Tibial nerve (tissue), 4 donors: Measurements from ENCODE around the gene FOXP4. TPM values are rescaled to one million over a fixed set of nuclear protein-coding genes. Genes with fewer than 3 reads are reported as not detected.

Source experiments
- DNase-seq, 2 donors: peaks; one replicate each; pipeline ENCODE4 v3.0.0-alpha.2; 2019; ENCODE audit warnings: low spot score in 2 of 2
- H3K27ac ChIP-seq, 4 donors: fragments of 200-600 bp; sonication (generic) in 3 of 4; one replicate each; pipeline ENCODE4 v1.5.1; 2017 to 2019; ENCODE audit warnings: mild to moderate bottlenecking in 1 of 4
- H3K27me3 ChIP-seq, 2 donors: fragments of 200-600 bp; sonication (generic) in 1 of 2; one replicate each; pipeline versions ENCODE4 v1.5.1 to v1.6.0; 2017 to 2019
- H3K36me3 ChIP-seq, 3 donors: fragments of 200-600 bp; sonication (generic); one replicate each; pipeline ENCODE4 v1.5.1; 2018 to 2019
- H3K4me1 ChIP-seq, 4 donors: fragments of 200-600 bp; sonication (generic) in 3 of 4; one replicate each; pipeline ENCODE4 v1.5.1; 2017 to 2019
- H3K4me3 ChIP-seq, 4 donors: fragments of 200-600 bp; sonication (generic) in 3 of 4; one replicate each; pipeline ENCODE4 v1.5.1; 2017 to 2019; ENCODE audit warnings: mild to moderate bottlenecking in 1 of 4, moderate library complexity in 1 of 4
- H3K9me3 ChIP-seq, 4 donors: fragments of 200-600 bp; sonication (generic) in 3 of 4; one replicate each; pipeline ENCODE4 v1.5.1; 2017 to 2019
- CTCF ChIP-seq, 5 experiments: fragments of 200-600 bp in 3 of 5; fragments of 450-650 bp in 2 of 5; sonication (generic) in 3 of 5; IDR thresholded peaks; one replicate each; pipeline ENCODE4 v1.5.1; 2016 to 2019; ENCODE audit warnings: antibody characterized with exemption in 5 of 5, mild to moderate bottlenecking in 3 of 5, moderate library complexity in 2 of 5
- EP300 ChIP-seq, 2 donors: sonication (generic); formaldehyde crosslinking; IDR thresholded peaks; one replicate each; pipeline ENCODE4 v1.6.1; 2017; ENCODE audit warnings: antibody characterized with exemption in 2 of 2, mild to moderate bottlenecking in 1 of 2
- POLR2A ChIP-seq, 2 donors: fragments of 450-650 bp; IDR thresholded peaks; one replicate each; pipeline ENCODE4 v1.6.1; 2017; ENCODE audit warnings: antibody characterized with exemption in 2 of 2, mild to moderate bottlenecking in 2 of 2, moderate library complexity in 2 of 2
- WGBS, 2 donors: methylation state at CpG; one replicate each; pipeline ENCODE4 v1.1.5; 2018; 5-methylcytosine and 5-hydroxymethylcytosine counted together
- total RNA-seq, 4 donors: library from RNA; depleted of rRNA; stranded (reverse); fragments of >200 nt; gene quantifications; one replicate each; pipeline ENCODE4 v1.1.0, GENCODE V29; 2016

The FOXP4 gene
- total RNA-seq, 4 donors from 2014 or later = 11.1 to 16.2 (median 14.7) TPM

GRCh38 chr6:41625442-41625841 lies 79.3 kb downstream of the FOXP4 start:
- Histone ChIP-seq H3K9me3 (peaks cover 0 to 14% (median 0%) of the 10 kb centered on the region in 4 donors), H3K27me3 (peaks cover 0 to 6% of the 10 kb centered on the region in 2 donors), H3K27ac (no peak overlapping the region), H3K4me3 (no peak overlapping the region), H3K36me3 (no peaks in the 10 kb centered on the region), H3K4me1 (peaks cover 0 to 8% (median 0%) of the 10 kb centered on the region in 4 donors)
- TF ChIP-seq EP300 (IDR thresholded peaks at IDR 0.05) (no peak), POLR2A (IDR thresholded peaks at IDR 0.05) (no peak), CTCF (IDR thresholded peaks at IDR 0.05) (no peak)
- WGBS, 2 donors = 22 to 24% methylated on average over 6 of the region's 6 CpGs
- no peak for DNase-seq

DNA sequence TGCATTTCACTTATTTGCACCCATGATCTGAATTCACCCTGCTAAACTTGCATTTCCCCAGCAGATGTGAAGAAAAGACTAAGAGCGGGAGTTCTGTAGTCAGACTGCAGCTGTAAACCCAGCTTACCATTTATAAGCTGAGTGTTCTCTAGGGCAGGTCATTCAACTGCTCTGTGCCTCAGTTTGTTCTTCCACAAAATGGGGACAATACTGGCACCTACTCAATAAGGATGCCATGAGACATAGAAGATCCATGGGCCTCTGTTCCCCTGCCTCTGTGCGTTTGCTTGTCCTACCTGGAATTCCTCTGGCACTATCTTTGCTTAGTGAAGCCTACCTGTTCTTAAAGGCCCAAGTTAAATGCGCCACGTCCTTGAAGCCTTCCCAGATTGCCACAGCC lies 79.8 kb downstream of the FOXP4 start:
- TF ChIP-seq POLR2A (IDR thresholded peaks at IDR 0.05) (no peak), CTCF (IDR thresholded peaks at IDR 0.05) (no peak), EP300 (IDR thresholded peaks at IDR 0.05) (no peak)
- Histone ChIP-seq H3K27ac (no peak overlapping the region), H3K4me3 (no peak overlapping the region), H3K9me3 (peaks cover 0 to 8% (median 0%) of the 10 kb centered on the region in 4 donors), H3K4me1 (peaks cover 0 to 8% (median 0%) of the 10 kb centered on the region in 4 donors), H3K27me3 (peaks cover 0 to 6% of the 10 kb centered on the region in 2 donors), H3K36me3 (no peaks in the 10 kb centered on the region)
- 90 to 94% methylated on average over 4 of the region's 4 CpGs for WGBS, 2 donors
- no peak for DNase-seq

- Histone ChIP-seq H3K4me3 (no peak overlapping the region), H3K9me3 (no peaks in the 10 kb centered on the region), H3K36me3 (no peaks in the 10 kb centered on the region), H3K27ac (no peak overlapping the region), H3K27me3 (peaks cover 0 to 6% of the 10 kb centered on the region in 2 donors), H3K4me1 (peaks cover 0 to 8% (median 0%) of the 10 kb centered on the region in 4 donors)
- no peak for DNase-seq
- 56 to 59% methylated on average over 8 of the region's 8 CpGs for WGBS, 2 donors
- no peak for TF ChIP-seq CTCF (IDR thresholded peaks at IDR 0.05)
- no peak for TF ChIP-seq EP300 (IDR thresholded peaks at IDR 0.05)
- no peak for TF ChIP-seq POLR2A (IDR thresholded peaks at IDR 0.05)
These were observed 80.7 kb downstream of the FOXP4 start for GRCh38 chr6:41626917-41627316.

- WGBS, 2 donors = 100% methylated on average over 2 of the region's 2 CpGs
- peaks cover 0 to 6% of the 10 kb centered on the region in 2 donors for H3K27me3 ChIP-seq
- no peak for DNase-seq
- TF ChIP-seq CTCF (IDR thresholded peaks at IDR 0.05) (no peak), EP300 (IDR thresholded peaks at IDR 0.05) (no peak), POLR2A (IDR thresholded peaks at IDR 0.05) (no peak)
- no peak overlapping the region for H3K4me3 ChIP-seq
- no peaks in the 10 kb centered on the region for H3K9me3 ChIP-seq
- H3K27ac ChIP-seq = no peak overlapping the region
- peaks cover 0 to 8% (median 0%) of the 10 kb centered on the region in 4 donors for H3K4me1 ChIP-seq
- no peaks in the 10 kb centered on the region for H3K36me3 ChIP-seq
These were observed 82.9 kb downstream of the FOXP4 start for GRCh38 chr6:41629128-41629527.

GRCh38 chr6:41630069-41630468 lies 83.9 kb downstream of the FOXP4 start:
- Histone ChIP-seq H3K36me3 (no peaks in the 10 kb centered on the region), H3K27ac (no peak overlapping the region), H3K9me3 (no peaks in the 10 kb centered on the region), H3K4me3 (no peak overlapping the region), H3K27me3 (peaks cover 0 to 11% of the 10 kb centered on the region in 2 donors), H3K4me1 (peaks cover 0 to 15% (median 0%) of the 10 kb centered on the region in 4 donors)
- DNase-seq = no peak
- TF ChIP-seq CTCF (IDR thresholded peaks at IDR 0.05) (no peak), EP300 (IDR thresholded peaks at IDR 0.05) (no peak), POLR2A (IDR thresholded peaks at IDR 0.05) (no peak)
- 78 to 84% methylated on average over 6 of the region's 6 CpGs for WGBS, 2 donors
